K562 (cell line): ENCODE data around the gene TFRC. TPM values are rescaled to one million over a fixed set of nuclear protein-coding genes. Genes with fewer than 3 reads are reported as not detected.

Source experiments
- ATAC-seq: fragments of 200-7000 bp; cut with Tn5 transposase; 3 replicates; pipeline ENCODE4 v1.9.1; 2020; ENCODE audit warnings: moderate library complexity
- BruUV-seq: library from RNA; stranded (reverse); fragments of 400-500 nt; replicated peaks from 2 replicates; lab custom pipeline; 2021; lab: Mats Ljungman, UMichigan
- CTCF ChIA-PET: fragments of 300-600 bp; formaldehyde crosslinking; extraction: SDS; loops from one replicate; lab custom pipeline; 2021; ENCODE audit warnings: low intra/inter-chr PET ratio; lab: Yijun Ruan, JAX
- POLR2A ChIA-PET: fragments of 300-600, 350-650 bp; sonication (Branson Sonifier 250); formaldehyde crosslinking; extraction: SDS; loops from one replicate; lab custom pipeline; 2021; ENCODE audit warnings: antibody characterized with exemption, inconsistent platforms; lab: Yijun Ruan, JAX
- DNase-seq, 4 experiments: peaks; one replicate each; pipeline versions ENCODE4 v3.0.0 to v3.0.0-alpha.2; 2011 to 2018; ENCODE audit warnings: low spot score in 3 of 4, mixed read lengths in 3 of 4; ENCODE audit errors: extremely low read depth in 1 of 4
- FAIRE-seq: peaks from 2 replicates; lab custom pipeline; 2011; peaks lifted over from hg19 to GRCh38; lab: Jason Lieb, UNC
- H2AFZ ChIP-seq: 2 replicates; pipeline ENCODE4 v1.6.0; 2011; ENCODE audit warnings: low read depth, low read length, control low read depth, inconsistent platforms
- H3K27ac ChIP-seq: fragments of 200-600 bp; 3 replicates; pipeline ENCODE4 v1.8.0; 2011; ENCODE audit warnings: low read depth, mild to moderate bottlenecking, control low read depth, inconsistent platforms, low read length, moderate library complexity, mixed read lengths; ENCODE audit errors: extremely low read depth
- H3K27me3 ChIP-seq, 2 experiments: fragments of 300-600 bp in 1 of 2; 2 replicates in 1 of 2; 3 replicates in 1 of 2; pipeline versions ENCODE4 v1.6.0 to v1.8.0; 2011; ENCODE audit warnings: inconsistent platforms in 2 of 2, low read length in 2 of 2, mild to moderate bottlenecking in 1 of 2, mixed read lengths in 1 of 2, moderate library complexity in 1 of 2; ENCODE audit not compliant: control insufficient read depth in 2 of 2, insufficient read depth in 2 of 2
- H3K36me3 ChIP-seq: fragments of 300-600 bp; 3 replicates; pipeline ENCODE4 v1.8.0; 2011; ENCODE audit warnings: mild to moderate bottlenecking, low read length, inconsistent platforms; ENCODE audit not compliant: control insufficient read depth, insufficient read depth
- H3K4me1 ChIP-seq, 2 experiments: fragments of 200-600 bp in 1 of 2; replicated peaks in 1 of 2; 2 replicates in 1 of 2; 3 replicates in 1 of 2; pipeline versions ENCODE4 v1.5.1 to v1.8.0; 2011; ENCODE audit warnings: inconsistent platforms in 2 of 2, low read length in 2 of 2, mild to moderate bottlenecking in 1 of 2, mixed read lengths in 1 of 2, moderate library complexity in 1 of 2; ENCODE audit not compliant: control insufficient read depth in 2 of 2, insufficient read depth in 2 of 2
- H3K4me2 ChIP-seq: 2 replicates; pipeline ENCODE4 v1.6.1; 2011; ENCODE audit warnings: low read length, control low read depth, inconsistent platforms, mixed read lengths; ENCODE audit not compliant: insufficient read depth
- H3K4me3 ChIP-seq: fragments of 200-600 bp; sonication (generic), shearing (Covaris generic); 2 replicates; pipeline ENCODE4 v1.5.1; 2016; ENCODE audit warnings: control low read depth, inconsistent platforms
- H3K79me2 ChIP-seq: fragments of 200-600 bp; 3 replicates; pipeline ENCODE4 v1.8.0; 2011; ENCODE audit warnings: low read length, inconsistent platforms; ENCODE audit not compliant: control insufficient read depth, insufficient read depth
- H3K9ac ChIP-seq, 2 experiments: 2 replicates each; pipeline versions ENCODE4 v1.6.0 to v1.6.1; 2011; ENCODE audit warnings: low read depth in 2 of 2, low read length in 2 of 2, control low read depth in 1 of 2, inconsistent platforms in 1 of 2, mild to moderate bottlenecking in 1 of 2, mixed read lengths in 1 of 2; ENCODE audit not compliant: insufficient read depth in 1 of 2
- H3K9me1 ChIP-seq: one replicate; pipeline ENCODE4 v1.6.0; 2011; ENCODE audit warnings: inconsistent platforms, mild to moderate bottlenecking, low read length, moderate library complexity; ENCODE audit not compliant: control insufficient read depth, insufficient read depth
- H3K9me3 ChIP-seq: replicated peaks from 2 replicates; pipeline ENCODE4 v1.5.1; 2011; ENCODE audit warnings: low read depth, low read length, inconsistent platforms; ENCODE audit not compliant: control insufficient read depth, insufficient read depth
- H4K20me1 ChIP-seq: replicated peaks from 2 replicates; pipeline ENCODE4 v1.6.1; 2011; ENCODE audit warnings: low read length, inconsistent platforms, mixed read lengths; ENCODE audit not compliant: control insufficient read depth, insufficient read depth
- ETV6 ChIP-seq, 3 experiments: fragments of 150-350 bp in 1 of 3; sonication (generic) in 1 of 3; formaldehyde crosslinking in 1 of 3; IDR thresholded peaks; 2 replicates each; pipeline versions ENCODE4 v1.6.1 to v1.8.0; 2014 to 2022; ENCODE audit warnings: borderline replicate concordance in 2 of 3, low read depth in 2 of 3, antibody characterized with exemption in 1 of 3, low read length in 1 of 3, mild to moderate bottlenecking in 1 of 3, missing genetic modification reagents in 1 of 3
- HDAC2 ChIP-seq: fragments of 450-650 bp; IDR thresholded peaks from 2 replicates; pipeline ENCODE4 v1.6.1; 2016; ENCODE audit warnings: mild to moderate bottlenecking
- HDAC8 ChIP-seq: fragments of 450-650 bp; IDR thresholded peaks from 2 replicates; pipeline ENCODE4 v1.6.1; 2016; ENCODE audit warnings: mild to moderate bottlenecking, missing genetic modification characterization, moderate library complexity, missing compliant biosample characterization
- KHSRP ChIP-seq: fragments of 450-650 bp; IDR thresholded peaks from 2 replicates; pipeline ENCODE4 v1.6.1; 2017
- NR4A1 ChIP-seq, 2 experiments: fragments of 250-450 bp in 1 of 2; fragments of 450-650 bp in 1 of 2; sonication (Bioruptor Pico) in 1 of 2; IDR thresholded peaks; 2 replicates each; pipeline versions ENCODE4 v1.4.0 to v1.6.1; 2016 to 2020; ENCODE audit warnings: mild to moderate bottlenecking in 2 of 2, missing compliant biosample characterization in 1 of 2, missing genetic modification characterization in 1 of 2, moderate library complexity in 1 of 2
- POLR2B ChIP-seq: fragments of 450-650 bp; IDR thresholded peaks from 2 replicates; pipeline ENCODE4 v1.6.1; 2018; ENCODE audit warnings: low read depth; ENCODE audit not compliant: partially characterized antibody
- SMAD2 ChIP-seq: fragments of 150-350 bp; IDR thresholded peaks from 2 replicates; pipeline ENCODE4 v1.6.1; 2014; ENCODE audit warnings: low read depth, mild to moderate bottlenecking, low read length
- TAF9B ChIP-seq: fragments of 450-650 bp; IDR thresholded peaks from 2 replicates; pipeline ENCODE4 v1.6.1; 2018; ENCODE audit warnings: mild to moderate bottlenecking; ENCODE audit not compliant: partially characterized antibody
- ZFPM2 ChIP-seq: fragments of 250-450 bp; sonication (Bioruptor Pico); IDR thresholded peaks from 2 replicates; pipeline ENCODE4 v1.5.1; 2022; ENCODE audit warnings: mild to moderate bottlenecking
- ZNF561 ChIP-seq: fragments of 450-650 bp; formaldehyde crosslinking; conservative IDR thresholded peaks from 2 replicates; pipeline ENCODE4 v1.4.0; 2020; ENCODE audit warnings: mild to moderate bottlenecking, moderate library complexity
- ZNF717 ChIP-seq: fragments of 250-450 bp; sonication (Bioruptor Pico); IDR thresholded peaks from 2 replicates; pipeline ENCODE4 v1.5.0; 2021
- WGBS: fragments of 100-300 bp; shearing (Covaris generic); methylation state at CpG from one replicate; pipeline ENCODE4 v1.1.6; 2016; ENCODE audit warnings: low coverage, mixed read lengths; ENCODE audit not compliant: insufficient coverage; ENCODE audit errors: missing lambda C conversion rate; 5-methylcytosine and 5-hydroxymethylcytosine counted together
- in situ Hi-C: fragments of 300-500 bp; cut with MboI; formaldehyde crosslinking; loops from 4 replicates; pipeline ENCODE4 v1.15.0; 2018; ENCODE audit warnings: inconsistent platforms, mixed read lengths
- intact Hi-C: fragments of 100-400 bp; cut with micrococcal nuclease; formaldehyde crosslinking; loops from 2 replicates; pipeline ENCODE4 v1.14.2; 2022
- polyA plus RNA-seq, 8 experiments: library from polyadenylated mRNA; depleted of rRNA in 4 of 8; stranded (reverse) in 5 of 8; unstranded in 3 of 8; fragments of >200 nt; fragmentation: Nextera tagmentation in 2 of 8; fragmentation: Illumina TruSeq in 1 of 8; extraction: Ambion mirVana in 2 of 8; extraction: Trizol in 1 of 8; gene quantifications; 2 replicates each; pipeline versions ENCODE4 v1.2.1 to v1.2.3, GENCODE V29; 2011 to 2014; ENCODE audit warnings: inconsistent platforms in 1 of 8, missing spikeins in 1 of 8
- total RNA-seq, 7 experiments: library from RNA; depleted of rRNA in 6 of 7; stranded (reverse); fragments of >200 nt in 6 of 7; fragmentation: Illumina TruSeq in 2 of 7; extraction: Trizol in 2 of 7; gene quantifications; 2 replicates each; pipeline versions ENCODE4 v1.2.1 to v1.2.3, GENCODE V29; 2011 to 2021; ENCODE audit warnings: low replicate concordance in 1 of 7
- TF ChIP-seq, protein P1 (sequence below): fragments of 250-450 bp; sonication (Bioruptor Pico); IDR thresholded peaks from 2 replicates; pipeline ENCODE4 v1.8.0; 2021; ENCODE audit warnings: moderate library complexity, mild to moderate bottlenecking, inconsistent platforms
- TF ChIP-seq, protein P2 (sequence below): sonication (generic); formaldehyde crosslinking; IDR thresholded peaks from 2 replicates; pipeline ENCODE4 v1.8.0; 2022; ENCODE audit warnings: mild to moderate bottlenecking, missing genetic modification reagents
- TF ChIP-seq, protein P3 (sequence below), 2 experiments: fragments of 200-800 bp in 1 of 2; sonication (Bioruptor generic) in 1 of 2; sonication (generic) in 1 of 2; formaldehyde crosslinking in 1 of 2; IDR thresholded peaks in 1 of 2; conservative IDR thresholded peaks in 1 of 2; 2 replicates each; pipeline versions ENCODE4 v1.5.0 to v1.6.1; 2016 to 2020; ENCODE audit warnings: missing compliant biosample characterization in 1 of 2, missing genetic modification characterization in 1 of 2, missing genetic modification reagents in 1 of 2

TFRC gene
- total and polyA plus RNA-seq, 9 of the 15 experiments (the other 6 are each of a cell fraction or from before 2014, with no cell fraction given) = 149 to 679 (median 332) TPM

DNA sequence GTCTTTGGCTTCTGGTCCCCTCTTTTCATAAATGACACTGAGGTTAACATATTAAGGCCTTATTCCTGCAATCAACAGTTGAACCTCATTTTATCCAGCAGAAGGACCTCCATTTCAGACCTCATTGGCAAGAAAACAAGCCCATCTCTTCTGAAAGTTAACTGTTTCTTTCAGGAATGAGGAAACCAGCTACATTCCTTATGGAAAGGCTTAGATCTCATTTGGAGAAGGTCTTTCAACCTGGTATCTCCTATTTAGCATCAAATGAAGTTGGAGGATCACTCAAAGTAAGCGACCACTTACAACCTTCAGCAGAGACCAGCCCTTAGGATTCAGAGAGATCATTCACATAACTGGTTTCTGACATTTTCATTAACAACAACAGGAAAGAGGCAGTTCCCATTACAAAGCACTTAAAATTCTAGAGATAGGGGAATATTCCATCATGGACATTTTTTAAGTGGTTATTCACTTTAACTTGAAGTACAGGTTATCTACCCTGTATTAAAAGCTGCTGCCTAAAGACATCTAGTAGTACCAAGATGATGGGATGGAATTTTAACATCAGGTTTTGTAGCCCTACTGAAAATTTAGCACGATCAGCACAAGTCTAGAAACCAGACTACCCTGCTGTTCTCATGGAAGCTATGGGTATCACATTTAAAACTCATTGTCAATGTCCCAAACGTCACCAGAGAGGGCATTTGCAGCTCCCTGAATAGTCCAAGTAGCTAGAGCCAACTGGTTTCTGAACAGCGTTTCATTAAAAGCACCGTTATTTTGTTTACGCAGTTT, 30.4 kb downstream of the TFRC start:
- Histone ChIP-seq H3K9me3 (no peaks in the 10 kb centered on the region), H3K9ac (no peak overlapping the region), H3K4me2 (no peak overlapping the region), H3K79me2 (peaks cover 18% of the 10 kb centered on the region), H3K4me3 (no peak overlapping the region), H3K27me3 (no peaks in the 10 kb centered on the region), H3K36me3 (peaks cover 90% of the 10 kb centered on the region), H3K27ac (no peak overlapping the region), H3K9me1 (no peaks in the 10 kb centered on the region), H2AFZ (no peak overlapping the region), H3K4me1 (no peaks in the 10 kb centered on the region; a peak in 1 of 5 replicates), H4K20me1 (peaks cover 44% of the 10 kb centered on the region)
- no peak for ATAC-seq
- in situ Hi-C loops = no loop called here
- ChIA-PET POLR2A (interaction anchor here (0.6 to 4.5 kb wide), 8 partner anchors 9 to 140 kb away, joined by 3 to 33 read pairs (median 5); no protein-coding TSS in a partner anchor), CTCF (no interaction called here)
- 93% methylated on average over 6 of the region's 6 CpGs for WGBS
- no TSS peak for BruUV-seq
- FAIRE-seq = no peak
- DNase-seq = no peak
- intact Hi-C loops = no loop called here
- TF ChIP-seq, protein P1, sequence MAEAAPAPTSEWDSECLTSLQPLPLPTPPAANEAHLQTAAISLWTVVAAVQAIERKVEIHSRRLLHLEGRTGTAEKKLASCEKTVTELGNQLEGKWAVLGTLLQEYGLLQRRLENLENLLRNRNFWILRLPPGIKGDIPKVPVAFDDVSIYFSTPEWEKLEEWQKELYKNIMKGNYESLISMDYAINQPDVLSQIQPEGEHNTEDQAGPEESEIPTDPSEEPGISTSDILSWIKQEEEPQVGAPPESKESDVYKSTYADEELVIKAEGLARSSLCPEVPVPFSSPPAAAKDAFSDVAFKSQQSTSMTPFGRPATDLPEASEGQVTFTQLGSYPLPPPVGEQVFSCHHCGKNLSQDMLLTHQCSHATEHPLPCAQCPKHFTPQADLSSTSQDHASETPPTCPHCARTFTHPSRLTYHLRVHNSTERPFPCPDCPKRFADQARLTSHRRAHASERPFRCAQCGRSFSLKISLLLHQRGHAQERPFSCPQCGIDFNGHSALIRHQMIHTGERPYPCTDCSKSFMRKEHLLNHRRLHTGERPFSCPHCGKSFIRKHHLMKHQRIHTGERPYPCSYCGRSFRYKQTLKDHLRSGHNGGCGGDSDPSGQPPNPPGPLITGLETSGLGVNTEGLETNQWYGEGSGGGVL (CRISPR knock-in tag) = no peak
- TF ChIP-seq, protein P2, sequence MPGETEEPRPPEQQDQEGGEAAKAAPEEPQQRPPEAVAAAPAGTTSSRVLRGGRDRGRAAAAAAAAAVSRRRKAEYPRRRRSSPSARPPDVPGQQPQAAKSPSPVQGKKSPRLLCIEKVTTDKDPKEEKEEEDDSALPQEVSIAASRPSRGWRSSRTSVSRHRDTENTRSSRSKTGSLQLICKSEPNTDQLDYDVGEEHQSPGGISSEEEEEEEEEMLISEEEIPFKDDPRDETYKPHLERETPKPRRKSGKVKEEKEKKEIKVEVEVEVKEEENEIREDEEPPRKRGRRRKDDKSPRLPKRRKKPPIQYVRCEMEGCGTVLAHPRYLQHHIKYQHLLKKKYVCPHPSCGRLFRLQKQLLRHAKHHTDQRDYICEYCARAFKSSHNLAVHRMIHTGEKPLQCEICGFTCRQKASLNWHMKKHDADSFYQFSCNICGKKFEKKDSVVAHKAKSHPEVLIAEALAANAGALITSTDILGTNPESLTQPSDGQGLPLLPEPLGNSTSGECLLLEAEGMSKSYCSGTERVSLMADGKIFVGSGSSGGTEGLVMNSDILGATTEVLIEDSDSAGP (CRISPR knock-in tag) = no peak
- TF ChIP-seq ZNF717 (CRISPR knock-in tag) (no peak), NR4A1 (CRISPR knock-in tag; IDR thresholded peaks at IDR 0.05) (no peak), NR4A1 (tag; IDR thresholded peaks at IDR 0.05) (no peak), HDAC2 (no peak), ZNF561 (CRISPR knock-in tag) (no peak), ETV6 (IDR thresholded peaks at IDR 0.05; ENCODE audit: borderline replicate concordance in 1 of 2, low read depth in 2 of 2, low read length in 1 of 2) (no peak), ETV6 (CRISPR knock-in tag; IDR thresholded peaks at IDR 0.05; ENCODE audit: borderline replicate concordance) (no peak), HDAC8 (tag) (no peak), KHSRP (no peak), ZFPM2 (CRISPR knock-in tag) (no peak), POLR2B (peak; percentile 69), SMAD2 (no peak), TAF9B (no peak)
- TF ChIP-seq, protein P3, sequence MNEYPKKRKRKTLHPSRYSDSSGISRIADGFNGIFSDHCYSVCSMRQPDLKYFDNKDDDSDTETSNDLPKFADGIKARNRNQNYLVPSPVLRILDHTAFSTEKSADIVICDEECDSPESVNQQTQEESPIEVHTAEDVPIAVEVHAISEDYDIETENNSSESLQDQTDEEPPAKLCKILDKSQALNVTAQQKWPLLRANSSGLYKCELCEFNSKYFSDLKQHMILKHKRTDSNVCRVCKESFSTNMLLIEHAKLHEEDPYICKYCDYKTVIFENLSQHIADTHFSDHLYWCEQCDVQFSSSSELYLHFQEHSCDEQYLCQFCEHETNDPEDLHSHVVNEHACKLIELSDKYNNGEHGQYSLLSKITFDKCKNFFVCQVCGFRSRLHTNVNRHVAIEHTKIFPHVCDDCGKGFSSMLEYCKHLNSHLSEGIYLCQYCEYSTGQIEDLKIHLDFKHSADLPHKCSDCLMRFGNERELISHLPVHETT (CRISPR knock-in tag; conservative IDR thresholded peaks at IDR 0.05 in 1 of 2, IDR thresholded peaks at IDR 0.05 in 1 of 2) = no peak
